Astrocyte of the cerebellum (primary cell): ENCODE results near the gene BBX.

ENCODE experiments used
- DNase-seq: peaks from one replicate; pipeline ENCODE4 v3.0.0-alpha.2; 2011; ENCODE audit warnings: low read depth
- H3K4me3 ChIP-seq: 2 replicates; pipeline ENCODE4 v1.5.1; 2011; ENCODE audit warnings: mild to moderate bottlenecking, low read depth, low read length, moderate library complexity
- in situ Hi-C: cut with HindIII; loops from 2 replicates; pipeline ENCODE4 v1.10.0; 2017; ENCODE audit warnings: low sequenced_read_pairs
- TF ChIP-seq, protein P1 (sequence below): IDR thresholded peaks from 2 replicates; pipeline ENCODE4 v1.5.1; 2012; ENCODE audit warnings: low read length, low read depth, moderate library complexity, mild to moderate bottlenecking; ENCODE audit errors: missing control alignments

BBX gene

DNA sequence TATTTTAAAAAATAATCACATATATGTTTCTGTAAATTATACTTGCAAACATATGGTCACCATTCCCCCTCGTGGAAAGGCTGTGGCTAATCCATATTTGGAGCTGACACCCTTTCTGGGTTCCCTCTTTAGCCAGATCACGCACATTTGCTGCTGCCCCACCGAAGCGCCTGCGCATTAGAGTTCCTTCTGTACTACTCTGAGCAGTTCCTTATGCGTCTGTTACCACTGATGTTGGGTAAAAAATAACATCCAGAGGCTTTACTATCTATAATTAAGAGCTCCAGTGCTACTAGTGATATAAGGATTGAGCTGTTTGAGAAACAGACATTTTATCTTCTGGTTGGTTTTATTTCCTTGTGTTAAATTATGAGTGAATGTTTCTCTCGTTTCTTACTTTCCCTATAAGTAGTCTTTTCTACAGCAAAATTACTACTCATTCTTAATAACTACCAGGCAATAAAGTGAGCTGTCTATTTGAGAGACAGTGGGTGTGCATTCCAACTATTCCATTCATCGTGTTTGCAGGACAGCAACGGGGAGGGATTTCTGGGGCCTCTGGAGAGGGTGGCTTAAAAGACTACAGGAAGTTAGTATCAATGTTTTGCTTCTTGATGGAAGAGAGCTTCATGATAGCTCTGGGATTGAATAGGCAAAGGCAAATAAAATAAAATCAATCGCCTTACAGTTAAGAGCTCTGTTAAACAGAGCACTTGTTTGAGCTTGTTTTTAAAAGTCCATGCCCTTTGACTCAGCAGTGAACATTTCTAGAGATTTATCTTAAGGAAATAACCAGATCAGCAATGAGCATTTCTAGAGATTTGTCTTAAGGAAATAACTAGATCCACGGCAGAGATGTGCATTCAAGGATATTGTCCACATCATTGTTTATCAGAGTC, 322.9 kb downstream of the BBX start:
- TF ChIP-seq, protein P1, sequence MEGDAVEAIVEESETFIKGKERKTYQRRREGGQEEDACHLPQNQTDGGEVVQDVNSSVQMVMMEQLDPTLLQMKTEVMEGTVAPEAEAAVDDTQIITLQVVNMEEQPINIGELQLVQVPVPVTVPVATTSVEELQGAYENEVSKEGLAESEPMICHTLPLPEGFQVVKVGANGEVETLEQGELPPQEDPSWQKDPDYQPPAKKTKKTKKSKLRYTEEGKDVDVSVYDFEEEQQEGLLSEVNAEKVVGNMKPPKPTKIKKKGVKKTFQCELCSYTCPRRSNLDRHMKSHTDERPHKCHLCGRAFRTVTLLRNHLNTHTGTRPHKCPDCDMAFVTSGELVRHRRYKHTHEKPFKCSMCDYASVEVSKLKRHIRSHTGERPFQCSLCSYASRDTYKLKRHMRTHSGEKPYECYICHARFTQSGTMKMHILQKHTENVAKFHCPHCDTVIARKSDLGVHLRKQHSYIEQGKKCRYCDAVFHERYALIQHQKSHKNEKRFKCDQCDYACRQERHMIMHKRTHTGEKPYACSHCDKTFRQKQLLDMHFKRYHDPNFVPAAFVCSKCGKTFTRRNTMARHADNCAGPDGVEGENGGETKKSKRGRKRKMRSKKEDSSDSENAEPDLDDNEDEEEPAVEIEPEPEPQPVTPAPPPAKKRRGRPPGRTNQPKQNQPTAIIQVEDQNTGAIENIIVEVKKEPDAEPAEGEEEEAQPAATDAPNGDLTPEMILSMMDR: no peak
- DNase-seq: no peak
- no peak overlapping the region for H3K4me3 ChIP-seq
- in situ Hi-C loops: no loop called here

DNA sequence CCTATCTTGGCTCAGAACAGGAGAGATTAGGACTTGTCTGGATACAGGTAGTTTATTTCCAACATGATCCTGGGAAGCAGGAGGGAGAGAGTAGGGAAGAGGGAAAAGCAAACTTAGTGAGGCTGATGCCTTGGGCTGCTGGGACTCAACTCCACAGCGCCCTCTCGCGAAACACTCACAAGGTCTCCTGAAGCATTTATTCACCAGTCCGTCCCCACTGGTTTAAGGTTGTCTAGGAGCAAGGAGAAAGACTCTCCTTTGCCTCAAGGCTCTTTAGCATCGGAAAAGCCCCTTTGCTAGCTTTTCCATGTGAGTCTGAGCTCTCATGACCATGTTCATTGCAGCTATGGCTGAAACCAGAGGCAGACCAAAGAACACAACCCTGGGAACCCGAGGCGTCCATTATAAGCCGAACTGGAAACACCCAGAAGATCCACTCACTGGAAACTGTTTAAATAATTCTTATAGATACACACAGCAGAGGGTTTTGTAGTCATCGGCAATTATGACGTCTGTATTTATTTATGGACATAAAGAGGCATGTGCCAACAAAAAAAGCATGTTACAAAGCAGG, 323.6 kb downstream of the BBX start:
- H3K4me3 ChIP-seq: no peak overlapping the region
- in situ Hi-C loops: no loop called here
- TF ChIP-seq, protein P1: peak; percentile 71
- DNase-seq: peak; percentile 41

DNA sequence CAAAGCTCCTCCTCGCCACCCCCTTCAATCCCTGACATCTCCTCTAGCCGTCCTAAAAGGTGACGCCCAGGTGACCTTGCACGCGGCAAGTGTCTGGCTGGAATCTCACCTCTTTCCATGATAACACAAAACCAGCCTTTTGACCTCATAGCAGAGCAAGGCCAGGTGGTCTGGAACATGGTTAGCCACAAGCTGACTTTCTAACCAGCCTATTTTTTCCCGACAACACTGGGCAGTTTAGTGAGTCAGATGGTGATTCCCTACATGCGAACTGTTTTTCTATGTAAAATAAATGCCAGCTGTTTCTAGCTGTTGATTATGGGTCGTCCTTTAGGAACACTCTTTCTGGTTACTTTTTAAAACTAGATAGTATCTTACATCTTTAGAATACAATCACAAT, 325.0 kb downstream of the BBX start:
- TF ChIP-seq, protein P1: no peak
- no peak for DNase-seq
- no peak overlapping the region for H3K4me3 ChIP-seq
- in situ Hi-C loops: no loop called here

DNA sequence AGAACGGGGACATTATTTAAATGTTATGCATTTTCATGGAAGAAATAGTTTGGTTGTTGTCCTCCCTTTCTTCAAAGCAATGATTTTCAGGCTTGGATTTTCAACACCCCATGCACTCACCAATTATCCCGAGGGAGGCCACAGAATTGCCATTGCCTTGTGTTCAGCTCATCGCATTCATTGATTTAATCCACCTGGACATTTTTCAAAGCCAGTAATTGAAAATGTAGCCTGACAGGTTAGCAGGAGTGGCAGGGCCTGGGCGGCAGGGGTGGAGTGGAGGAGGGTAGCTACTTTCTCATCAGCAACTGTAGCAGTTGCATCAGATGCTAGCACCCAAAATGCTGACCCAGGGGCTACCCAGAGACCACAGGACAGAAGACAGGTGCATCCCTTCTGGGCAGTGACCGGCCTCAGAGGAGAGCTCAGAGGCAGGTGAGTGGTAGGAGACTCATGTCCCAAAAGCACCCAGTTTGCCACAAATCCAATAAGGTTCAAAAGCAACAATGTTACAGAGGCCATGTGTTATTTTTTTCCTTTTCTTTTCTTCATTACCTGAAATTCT, 325.7 kb downstream of the BBX start:
- in situ Hi-C loops: no loop called here
- H3K4me3 ChIP-seq: no peak overlapping the region
- TF ChIP-seq, protein P1: no peak
- no peak for DNase-seq

DNA sequence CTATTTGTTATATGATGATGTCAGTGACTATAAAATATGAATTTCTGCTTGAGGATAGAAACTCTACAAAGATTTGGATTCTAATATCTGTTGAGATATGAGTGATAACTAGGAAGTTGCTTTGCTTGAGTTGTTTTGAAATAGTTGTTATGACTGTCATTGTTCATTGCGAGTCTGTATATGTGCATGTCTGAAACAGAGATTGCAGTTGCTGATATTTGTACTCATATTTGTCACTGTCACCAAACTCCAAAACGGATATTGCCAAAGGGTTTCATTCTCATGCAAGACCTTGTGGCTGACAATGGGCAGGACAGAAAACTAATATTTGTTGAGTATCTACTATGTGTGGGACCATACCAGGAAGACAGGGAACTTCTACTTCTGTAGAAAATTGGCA, 327.9 kb downstream of the BBX start:
- DNase-seq: no peak
- H3K4me3 ChIP-seq: no peak overlapping the region
- in situ Hi-C loops: no loop called here
- TF ChIP-seq, protein P1: no peak

DNA sequence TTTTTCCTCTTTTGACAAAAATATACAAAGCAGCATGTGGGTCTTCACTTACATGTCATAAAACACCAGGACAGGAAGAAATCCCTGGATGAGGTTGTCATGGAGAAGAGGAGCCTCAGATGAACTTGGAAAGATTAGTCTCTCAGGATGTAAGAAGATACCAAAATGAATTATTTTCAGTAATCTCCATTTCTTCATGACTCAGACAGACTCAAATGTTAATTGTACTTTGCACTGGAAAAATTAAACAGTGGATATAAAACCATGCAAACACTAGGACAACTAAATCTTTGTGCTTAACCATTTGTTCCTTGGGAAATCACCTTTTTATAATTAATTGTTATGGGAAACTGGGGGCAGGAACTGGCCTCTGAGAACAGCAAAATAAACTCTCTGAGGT, 331.1 kb downstream of the BBX start:
- no peak overlapping the region for H3K4me3 ChIP-seq
- in situ Hi-C loops: no loop called here
- DNase-seq: no peak
- TF ChIP-seq, protein P1: no peak
